Neural cell (in vitro differentiated cells): ENCODE measurements around the gene ZNF593. TPM values are rescaled to one million over a fixed set of nuclear protein-coding genes. Genes with fewer than 3 reads are reported as not detected.

Experiments used
- H2AFZ ChIP-seq: fragments of 200-600, 300-800 bp; sonication (generic), shearing (Covaris generic); 2 replicates; pipeline ENCODE4 v1.6.0; 2014; ENCODE audit warnings: low read depth, mild to moderate bottlenecking, antibody characterized with exemption, low read length, moderate library complexity
- H3F3A ChIP-seq: fragments of 200-600 bp; shearing (Covaris generic); 2 replicates; pipeline ENCODE4 v1.6.1; 2016; ENCODE audit warnings: mild to moderate bottlenecking, moderate library complexity, mixed read lengths, antibody characterized with exemption, low read length; ENCODE audit not compliant: insufficient read depth, poor library complexity, severe bottlenecking
- H3K27ac ChIP-seq: fragments of 200-600, 300-800 bp; sonication (generic), shearing (Covaris generic); 2 replicates; pipeline ENCODE4 v1.5.1; 2014; ENCODE audit warnings: mild to moderate bottlenecking, low read length, moderate library complexity
- H3K27me3 ChIP-seq: fragments of 300-800, 200-600 bp; sonication (generic), shearing (Covaris generic); 2 replicates; pipeline ENCODE4 v1.6.0; 2014; ENCODE audit warnings: mild to moderate bottlenecking, low read depth, low read length, moderate library complexity; ENCODE audit not compliant: insufficient read depth
- H3K36me3 ChIP-seq: fragments of 300-800, 200-600 bp; sonication (generic), shearing (Covaris generic); 2 replicates; pipeline ENCODE4 v1.5.1; 2014; ENCODE audit warnings: mild to moderate bottlenecking, antibody characterized with exemption, low read length, moderate library complexity; ENCODE audit not compliant: insufficient read depth
- H3K4me2 ChIP-seq: fragments of 300-800, 200-600 bp; sonication (generic), shearing (Covaris generic); 2 replicates; pipeline ENCODE4 v1.6.0; 2014; ENCODE audit warnings: mild to moderate bottlenecking, low read length
- H3K4me3 ChIP-seq: fragments of 300-800, 200-600 bp; sonication (generic), shearing (Covaris generic); 2 replicates; pipeline ENCODE4 v1.5.1; 2014; ENCODE audit warnings: mild to moderate bottlenecking, low read length, moderate library complexity
- H3K79me2 ChIP-seq: fragments of 200-600 bp; shearing (Covaris generic); replicated peaks from 2 replicates; pipeline ENCODE4 v1.6.0; 2014; ENCODE audit warnings: mild to moderate bottlenecking, low read length, moderate library complexity; ENCODE audit not compliant: insufficient read depth
- H3K9ac ChIP-seq: fragments of 300-800, 200-600 bp; sonication (generic), shearing (Covaris generic); 2 replicates; pipeline ENCODE4 v1.6.1; 2016; ENCODE audit warnings: mild to moderate bottlenecking, low read length, mixed read lengths
- H3K9me2 ChIP-seq: fragments of 200-600 bp; shearing (Covaris generic); 2 replicates; pipeline ENCODE4 v1.6.1; 2016; ENCODE audit warnings: mild to moderate bottlenecking, low read length, mixed read lengths; ENCODE audit not compliant: insufficient read depth
- H3K9me3 ChIP-seq: fragments of 200-600, 300-800 bp; sonication (generic), shearing (Covaris generic); 2 replicates; pipeline ENCODE4 v1.6.1; 2016; ENCODE audit warnings: mild to moderate bottlenecking, mixed run types, low read length, moderate library complexity, mixed read lengths
- H4K20me1 ChIP-seq: fragments of 200-600 bp; shearing (Covaris generic); 2 replicates; pipeline ENCODE4 v1.6.1; 2016; ENCODE audit warnings: mild to moderate bottlenecking, mixed run types; ENCODE audit not compliant: insufficient read depth
- EP300 ChIP-seq: fragments of 450-650 bp; conservative IDR thresholded peaks from 2 replicates; pipeline ENCODE4 v1.6.1; 2014; ENCODE audit warnings: antibody characterized with exemption, mild to moderate bottlenecking, moderate library complexity; ENCODE audit not compliant: poor library complexity, severe bottlenecking
- EZH2 ChIP-seq: fragments of 200-600, 300-800 bp; shearing (Covaris generic), sonication (generic); IDR thresholded peaks from 2 replicates; pipeline ENCODE4 v1.6.1; 2014; ENCODE audit warnings: antibody characterized with exemption, low read length, borderline replicate concordance, mild to moderate bottlenecking; ENCODE audit not compliant: insufficient read depth, poor library complexity, severe bottlenecking
- MXI1 ChIP-seq: fragments of 450-650 bp; conservative IDR thresholded peaks from 2 replicates; pipeline ENCODE4 v1.6.1; 2014; ENCODE audit warnings: antibody characterized with exemption, mild to moderate bottlenecking; ENCODE audit not compliant: poor library complexity, severe bottlenecking
- POLR2AphosphoS5 ChIP-seq: IDR thresholded peaks from 2 replicates; pipeline ENCODE4 v1.6.1; 2012
- RAD21 ChIP-seq: fragments of 450-650 bp; conservative IDR thresholded peaks from 2 replicates; pipeline ENCODE4 v1.6.1; 2014; ENCODE audit warnings: antibody characterized with exemption, mild to moderate bottlenecking, moderate library complexity
- SMC3 ChIP-seq: fragments of 450-650 bp; conservative IDR thresholded peaks from 2 replicates; pipeline ENCODE4 v1.6.1; 2014; ENCODE audit warnings: antibody characterized with exemption, mild to moderate bottlenecking, moderate library complexity; ENCODE audit not compliant: poor library complexity
- polyA minus RNA-seq: library from RNA; depleted of rRNA, polyadenylated mRNA; stranded (reverse); fragments of >200 nt; gene quantifications from 2 replicates; pipeline ENCODE4 v1.2.3, GENCODE V29; 2014
- polyA plus RNA-seq: library from polyadenylated mRNA; depleted of rRNA; stranded (reverse); fragments of >200 nt; gene quantifications from 2 replicates; pipeline ENCODE4 v1.2.3, GENCODE V29; 2014
- TF ChIP-seq, protein P1 (sequence below): fragments of 450-650 bp; IDR thresholded peaks from 2 replicates; pipeline ENCODE4 v1.5.1; 2014; ENCODE audit warnings: antibody characterized with exemption, mild to moderate bottlenecking, moderate library complexity; ENCODE audit not compliant: poor library complexity, severe bottlenecking
- TF ChIP-seq, protein P2 (sequence below): IDR thresholded peaks from 2 replicates; pipeline ENCODE4 v1.6.1; 2012; ENCODE audit warnings: borderline replicate concordance

ZNF593 gene
- 20.2 and 25.0 TPM in 2 replicates for polyA plus RNA-seq
- 8.3 and 11.0 TPM in 2 replicates for polyA minus RNA-seq

DNA sequence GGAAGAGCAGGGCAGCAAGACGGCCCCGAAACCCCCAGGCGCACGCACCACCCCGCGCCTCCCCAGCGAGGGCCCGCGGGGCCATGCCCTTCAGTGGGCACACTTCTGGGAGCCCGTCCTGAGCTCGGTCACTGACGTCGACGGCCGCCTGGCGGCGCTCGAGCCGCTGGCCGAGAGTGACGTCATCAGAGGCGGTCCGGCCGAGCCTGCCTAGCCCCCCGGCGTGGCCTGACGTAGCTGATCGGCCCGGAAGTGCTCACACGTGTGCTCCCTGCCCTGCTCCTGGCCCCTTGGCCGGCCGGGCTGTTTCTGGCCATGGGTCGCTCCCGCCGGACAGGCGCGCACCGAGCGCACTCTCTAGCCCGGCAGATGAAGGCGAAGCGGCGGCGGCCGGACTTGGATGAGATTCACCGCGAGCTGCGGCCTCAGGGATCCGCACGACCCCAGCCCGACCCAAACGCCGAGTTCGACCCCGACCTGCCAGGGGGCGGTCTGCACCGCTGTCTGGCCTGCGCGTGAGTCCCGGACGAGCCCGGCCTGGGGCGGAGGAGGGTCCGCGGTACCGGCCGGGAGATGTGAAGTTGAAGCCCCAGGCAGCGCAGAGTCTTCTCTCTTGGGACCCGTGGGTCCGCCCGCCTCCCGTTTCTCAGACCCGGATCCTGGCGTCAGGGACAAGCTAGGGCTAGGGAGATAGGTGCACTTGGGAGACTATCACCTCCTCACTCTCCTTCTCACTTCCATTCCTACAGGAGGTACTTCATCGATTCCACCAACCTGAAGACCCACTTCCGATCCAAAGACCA, at the start of gene ZNF593:
TSS of gene ZNF593 (plus strand) at position 240 of the 803 bp plus-strand sequence. CDS start at position 316, 76 bp downstream.
- Histone ChIP-seq H3F3A (no peaks in the 10 kb centered on the region), H3K9me2 (no peaks in the 10 kb centered on the region), H3K27me3 (no peaks in the 10 kb centered on the region), H4K20me1 (no peaks in the 10 kb centered on the region), H3K27ac (peak within 1 kb of the TSS; percentile 35), H3K79me2 (no peaks in the 10 kb centered on the region), H2AFZ (peak within 1 kb of the TSS; percentile 95), H3K4me3 (peak within 1 kb of the TSS; percentile 94), H3K4me2 (peak within 1 kb of the TSS; percentile 82), H3K36me3 (no peaks in the 10 kb centered on the region), H3K9ac (peak within 1 kb of the TSS; percentile 85), H3K9me3 (no peaks in the 10 kb centered on the region)
- TF ChIP-seq EP300 (peak; percentile 27), SMC3 (peak; percentile 73), MXI1 (peak; percentile 96), POLR2AphosphoS5 (peak; percentile 61), RAD21 (peak; percentile 56), EZH2 (no peak)
- TF ChIP-seq, protein P1, sequence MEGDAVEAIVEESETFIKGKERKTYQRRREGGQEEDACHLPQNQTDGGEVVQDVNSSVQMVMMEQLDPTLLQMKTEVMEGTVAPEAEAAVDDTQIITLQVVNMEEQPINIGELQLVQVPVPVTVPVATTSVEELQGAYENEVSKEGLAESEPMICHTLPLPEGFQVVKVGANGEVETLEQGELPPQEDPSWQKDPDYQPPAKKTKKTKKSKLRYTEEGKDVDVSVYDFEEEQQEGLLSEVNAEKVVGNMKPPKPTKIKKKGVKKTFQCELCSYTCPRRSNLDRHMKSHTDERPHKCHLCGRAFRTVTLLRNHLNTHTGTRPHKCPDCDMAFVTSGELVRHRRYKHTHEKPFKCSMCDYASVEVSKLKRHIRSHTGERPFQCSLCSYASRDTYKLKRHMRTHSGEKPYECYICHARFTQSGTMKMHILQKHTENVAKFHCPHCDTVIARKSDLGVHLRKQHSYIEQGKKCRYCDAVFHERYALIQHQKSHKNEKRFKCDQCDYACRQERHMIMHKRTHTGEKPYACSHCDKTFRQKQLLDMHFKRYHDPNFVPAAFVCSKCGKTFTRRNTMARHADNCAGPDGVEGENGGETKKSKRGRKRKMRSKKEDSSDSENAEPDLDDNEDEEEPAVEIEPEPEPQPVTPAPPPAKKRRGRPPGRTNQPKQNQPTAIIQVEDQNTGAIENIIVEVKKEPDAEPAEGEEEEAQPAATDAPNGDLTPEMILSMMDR: peak; percentile 96
- TF ChIP-seq, protein P2, sequence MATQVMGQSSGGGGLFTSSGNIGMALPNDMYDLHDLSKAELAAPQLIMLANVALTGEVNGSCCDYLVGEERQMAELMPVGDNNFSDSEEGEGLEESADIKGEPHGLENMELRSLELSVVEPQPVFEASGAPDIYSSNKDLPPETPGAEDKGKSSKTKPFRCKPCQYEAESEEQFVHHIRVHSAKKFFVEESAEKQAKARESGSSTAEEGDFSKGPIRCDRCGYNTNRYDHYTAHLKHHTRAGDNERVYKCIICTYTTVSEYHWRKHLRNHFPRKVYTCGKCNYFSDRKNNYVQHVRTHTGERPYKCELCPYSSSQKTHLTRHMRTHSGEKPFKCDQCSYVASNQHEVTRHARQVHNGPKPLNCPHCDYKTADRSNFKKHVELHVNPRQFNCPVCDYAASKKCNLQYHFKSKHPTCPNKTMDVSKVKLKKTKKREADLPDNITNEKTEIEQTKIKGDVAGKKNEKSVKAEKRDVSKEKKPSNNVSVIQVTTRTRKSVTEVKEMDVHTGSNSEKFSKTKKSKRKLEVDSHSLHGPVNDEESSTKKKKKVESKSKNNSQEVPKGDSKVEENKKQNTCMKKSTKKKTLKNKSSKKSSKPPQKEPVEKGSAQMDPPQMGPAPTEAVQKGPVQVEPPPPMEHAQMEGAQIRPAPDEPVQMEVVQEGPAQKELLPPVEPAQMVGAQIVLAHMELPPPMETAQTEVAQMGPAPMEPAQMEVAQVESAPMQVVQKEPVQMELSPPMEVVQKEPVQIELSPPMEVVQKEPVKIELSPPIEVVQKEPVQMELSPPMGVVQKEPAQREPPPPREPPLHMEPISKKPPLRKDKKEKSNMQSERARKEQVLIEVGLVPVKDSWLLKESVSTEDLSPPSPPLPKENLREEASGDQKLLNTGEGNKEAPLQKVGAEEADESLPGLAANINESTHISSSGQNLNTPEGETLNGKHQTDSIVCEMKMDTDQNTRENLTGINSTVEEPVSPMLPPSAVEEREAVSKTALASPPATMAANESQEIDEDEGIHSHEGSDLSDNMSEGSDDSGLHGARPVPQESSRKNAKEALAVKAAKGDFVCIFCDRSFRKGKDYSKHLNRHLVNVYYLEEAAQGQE: no peak

DNA sequence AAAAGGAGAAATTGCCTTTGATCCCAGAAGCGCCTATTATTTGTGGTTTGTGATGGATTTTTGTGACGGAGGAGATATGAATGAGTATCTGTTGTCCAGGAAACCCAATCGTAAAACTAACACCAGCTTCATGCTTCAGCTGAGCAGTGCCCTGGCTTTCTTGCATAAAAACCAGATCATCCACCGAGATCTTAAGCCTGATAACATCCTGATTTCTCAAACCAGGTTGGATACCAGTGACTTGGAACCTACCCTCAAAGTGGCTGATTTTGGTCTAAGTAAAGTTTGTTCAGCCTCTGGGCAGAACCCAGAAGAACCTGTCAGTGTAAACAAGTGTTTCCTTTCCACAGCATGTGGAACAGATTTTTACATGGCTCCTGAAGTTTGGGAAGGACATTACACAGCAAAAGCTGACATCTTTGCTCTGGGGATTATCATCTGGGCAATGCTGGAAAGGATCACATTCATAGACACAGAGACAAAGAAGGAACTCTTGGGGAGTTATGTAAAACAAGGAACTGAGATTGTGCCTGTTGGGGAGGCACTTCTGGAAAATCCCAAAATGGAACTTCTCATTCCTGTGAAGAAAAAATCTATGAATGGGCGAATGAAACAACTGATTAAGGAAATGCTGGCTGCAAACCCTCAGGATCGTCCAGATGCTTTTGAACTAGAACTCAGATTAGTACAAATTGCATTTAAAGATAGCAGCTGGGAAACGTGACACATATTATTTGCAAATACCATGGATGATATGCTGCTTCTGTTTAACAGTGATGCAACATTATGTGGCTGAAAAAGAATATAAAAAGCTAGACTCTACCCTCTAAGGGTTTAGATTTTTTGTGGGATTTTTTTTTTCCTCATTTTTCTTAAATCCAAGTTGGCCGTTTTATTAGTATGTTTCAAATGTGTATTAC, 47.6 kb upstream of the ZNF593 start:
- Histone ChIP-seq H3K79me2 (no peaks in the 10 kb centered on the region), H3K36me3 (peaks cover 6% of the 10 kb centered on the region), H3K27me3 (no peaks in the 10 kb centered on the region), H3K27ac (no peak overlapping the region), H3F3A (no peaks in the 10 kb centered on the region), H3K4me2 (no peak overlapping the region), H3K9me2 (no peaks in the 10 kb centered on the region), H3K4me3 (no peak overlapping the region), H2AFZ (no peak overlapping the region), H3K9me3 (no peaks in the 10 kb centered on the region), H4K20me1 (no peaks in the 10 kb centered on the region), H3K9ac (no peak overlapping the region)
- TF ChIP-seq MXI1 (no peak), POLR2AphosphoS5 (no peak), EP300 (no peak)
